Measurements from ENCODE around the gene TANC1. TPM values are rescaled to one million over a fixed set of nuclear protein-coding genes. Genes with fewer than 3 reads are reported as not detected.

Gene TANC1
- total RNA-seq, 1 donor from 2014 or later = 8.9 TPM

DNA sequence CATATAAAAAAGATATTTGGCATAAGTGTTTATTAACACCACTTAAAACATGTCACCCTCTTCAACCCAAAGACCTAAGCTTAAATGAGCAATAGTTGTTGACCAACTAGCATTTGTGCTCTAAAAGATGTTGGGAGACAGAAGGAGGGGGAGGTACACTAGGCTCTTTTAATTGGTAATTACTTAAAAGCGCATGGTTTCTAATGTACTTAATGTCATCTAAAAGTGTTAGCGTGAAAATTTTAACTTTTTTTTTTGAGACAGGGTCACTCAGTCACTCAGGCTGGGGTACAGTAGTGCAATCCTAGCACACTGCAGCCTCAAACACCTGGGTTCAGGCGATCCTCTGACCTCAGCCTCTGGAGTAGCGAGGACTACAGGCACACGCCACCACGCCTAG, 312.6 kb downstream of the TANC1 start:
- no peak for DNase-seq

Small RNA genes within 50 kb of the gene (small RNA-seq; reads per million reads assigned to genes)
- gene MIR6888 (not detected), gene RNU2-21P (not detected), gene RNU6-580P (not detected)

Other genes with a start within 250 kb of the TANC1 start
- not detected for gene DAPL1, start 173.3 kb upstream of the TANC1 start, total RNA-seq

Data from occipital lobe (tissue), 3 donors.